Kidney epithelial cell (primary cell): Measurements from ENCODE around the gene POLR3C. TPM values are rescaled to one million over a fixed set of nuclear protein-coding genes. Genes with fewer than 3 reads are reported as not detected.

Experiments
- DNase-seq: peaks from one replicate; pipeline ENCODE4 v3.0.0-alpha.2; 2010; ENCODE audit warnings: low read depth
- H3K27me3 ChIP-seq: 2 replicates; pipeline ENCODE4 v1.6.0; 2011; ENCODE audit warnings: low read length; ENCODE audit not compliant: control insufficient read depth, insufficient read depth
- H3K36me3 ChIP-seq: 2 replicates; pipeline ENCODE4 v1.5.1; 2011; ENCODE audit warnings: low read length; ENCODE audit not compliant: control insufficient read depth, insufficient read depth
- H3K4me3 ChIP-seq: 2 replicates; pipeline ENCODE4 v1.5.1; 2011; ENCODE audit warnings: low read depth, mild to moderate bottlenecking, control low read depth, low read length
- total RNA-seq: library from RNA; depleted of rRNA; stranded (reverse); fragments of >200 nt; gene quantifications from 2 replicates; pipeline ENCODE4 v1.2.3, GENCODE V29; 2015
- TF ChIP-seq, protein P1 (sequence below): IDR thresholded peaks from 2 replicates; pipeline ENCODE4 v1.5.1; 2011; ENCODE audit warnings: mild to moderate bottlenecking, moderate library complexity, low read length, control low read depth, inconsistent platforms; ENCODE audit not compliant: insufficient read depth, poor library complexity, severe bottlenecking

POLR3C gene
- total RNA-seq, 1 donor from 2014 or later: 43.4 TPM

DNA sequence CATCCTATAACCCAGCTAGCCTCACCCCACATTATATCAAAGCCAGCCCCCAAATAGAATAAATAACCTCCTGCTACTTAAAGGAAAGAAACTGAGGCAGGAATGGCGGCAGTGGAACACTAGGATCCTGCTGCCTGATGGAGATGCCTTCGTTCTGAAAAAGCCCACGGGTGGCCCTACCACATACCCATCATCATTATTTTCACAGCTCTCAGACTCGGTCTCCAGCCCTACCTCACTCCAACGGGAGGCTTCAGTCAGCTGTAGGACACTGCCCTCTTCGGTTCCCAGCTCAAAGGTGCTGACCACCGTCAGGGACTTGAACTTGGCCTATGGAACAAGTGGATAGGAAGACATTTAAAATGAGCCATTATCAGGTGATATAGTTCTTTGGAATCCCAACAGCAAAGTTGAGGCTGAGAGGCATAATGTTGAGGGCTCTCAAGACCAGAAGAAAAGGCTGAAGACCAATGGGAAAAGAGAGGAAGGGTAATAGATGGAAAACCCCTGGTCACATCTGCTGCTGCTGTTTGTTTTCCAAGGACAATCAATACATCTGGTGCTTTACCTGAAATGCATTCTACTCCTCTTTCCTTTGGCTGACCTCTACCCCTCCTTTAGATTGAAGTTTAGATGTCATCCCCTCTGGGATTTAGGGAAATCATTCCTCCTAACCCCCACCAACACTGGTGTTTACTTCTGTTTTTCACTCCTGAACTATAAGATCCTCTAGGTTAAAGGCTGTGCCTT is 69.5 kb downstream of the POLR3C start:
- DNase-seq: no peak
- TF ChIP-seq, protein P1, sequence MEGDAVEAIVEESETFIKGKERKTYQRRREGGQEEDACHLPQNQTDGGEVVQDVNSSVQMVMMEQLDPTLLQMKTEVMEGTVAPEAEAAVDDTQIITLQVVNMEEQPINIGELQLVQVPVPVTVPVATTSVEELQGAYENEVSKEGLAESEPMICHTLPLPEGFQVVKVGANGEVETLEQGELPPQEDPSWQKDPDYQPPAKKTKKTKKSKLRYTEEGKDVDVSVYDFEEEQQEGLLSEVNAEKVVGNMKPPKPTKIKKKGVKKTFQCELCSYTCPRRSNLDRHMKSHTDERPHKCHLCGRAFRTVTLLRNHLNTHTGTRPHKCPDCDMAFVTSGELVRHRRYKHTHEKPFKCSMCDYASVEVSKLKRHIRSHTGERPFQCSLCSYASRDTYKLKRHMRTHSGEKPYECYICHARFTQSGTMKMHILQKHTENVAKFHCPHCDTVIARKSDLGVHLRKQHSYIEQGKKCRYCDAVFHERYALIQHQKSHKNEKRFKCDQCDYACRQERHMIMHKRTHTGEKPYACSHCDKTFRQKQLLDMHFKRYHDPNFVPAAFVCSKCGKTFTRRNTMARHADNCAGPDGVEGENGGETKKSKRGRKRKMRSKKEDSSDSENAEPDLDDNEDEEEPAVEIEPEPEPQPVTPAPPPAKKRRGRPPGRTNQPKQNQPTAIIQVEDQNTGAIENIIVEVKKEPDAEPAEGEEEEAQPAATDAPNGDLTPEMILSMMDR: no peak
- H3K36me3 ChIP-seq: no peaks in the 10 kb centered on the region
- H3K27me3 ChIP-seq: no peaks in the 10 kb centered on the region
- no peak overlapping the region for H3K4me3 ChIP-seq

Other genes starting within 250 kb of the POLR3C start
- gene GPR89A, start 216.2 kb upstream of the POLR3C start, total RNA-seq: 22.3 and 25.6 TPM in 2 replicates
- 0.62 TPM in 1 of 2 replicates, not detected in the other for gene PDZK1, start 116.8 kb upstream of the POLR3C start, total RNA-seq
- gene CD160, start 104.7 kb upstream of the POLR3C start, total RNA-seq: not detected in 2 replicates
- 7.7 and 8.5 TPM in 2 replicates for gene RNF115, start 105 bp upstream of the POLR3C start, total RNA-seq
- 1.9 and 2.5 TPM in 2 replicates for gene NUDT17, start 21.4 kb downstream of the POLR3C start, total RNA-seq
- 17.7 and 19.6 TPM in 2 replicates for gene PIAS3, start 34.9 kb downstream of the POLR3C start, total RNA-seq
- gene ANKRD35, start 61.7 kb downstream of the POLR3C start, total RNA-seq: 0.07 TPM in 1 of 2 replicates, not detected in the other
- 0.08 and 0.89 TPM in 2 replicates for gene ITGA10, start 85.8 kb downstream of the POLR3C start, total RNA-seq
- 25.9 and 31.2 TPM in 2 replicates for gene PEX11B, start 94.5 kb downstream of the POLR3C start, total RNA-seq
- 159 and 173 TPM in 2 replicates for gene RBM8A, start 103.3 kb downstream of the POLR3C start, total RNA-seq
- gene LIX1L, start 133.8 kb downstream of the POLR3C start, total RNA-seq: 23.2 and 28.0 TPM in 2 replicates
- gene ANKRD34A, start 140.4 kb downstream of the POLR3C start, total RNA-seq: 0.46 TPM in 1 of 2 replicates, not detected in the other
- gene POLR3GL, start 140.5 kb downstream of the POLR3C start, total RNA-seq: 12.2 and 14.3 TPM in 2 replicates
- gene TXNIP, start 172.4 kb downstream of the POLR3C start, total RNA-seq: 14.7 and 19.0 TPM in 2 replicates
- gene HJV, start 197.5 kb downstream of the POLR3C start, total RNA-seq: not detected in 2 replicates